SK-N-MC (cell line): Measurements from ENCODE around the gene GPC5.

Source experiments
- DNase-seq: peaks from one replicate; pipeline ENCODE4 v3.0.0-alpha.2; 2011; ENCODE audit warnings: low read depth, low spot score
- H3K27ac ChIP-seq: fragments of 200-600 bp; sonication (generic); 2 replicates; pipeline ENCODE4 v1.5.1; 2016; ENCODE audit warnings: mixed run types
- H3K36me3 ChIP-seq: fragments of 200-600 bp; sonication (generic); 2 replicates; pipeline ENCODE4 v1.6.1; 2017; ENCODE audit warnings: antibody characterized with exemption, low read length, mixed read lengths; ENCODE audit not compliant: insufficient read depth
- H3K4me3 ChIP-seq: fragments of 200-600 bp; sonication (generic); 2 replicates; pipeline ENCODE4 v1.5.1; 2016
- H3K9ac ChIP-seq: fragments of 200-600 bp; sonication (generic); 2 replicates; pipeline ENCODE4 v1.8.0; 2017; ENCODE audit warnings: mixed run types, mixed read lengths; ENCODE audit not compliant: insufficient read length
- H3K9me3 ChIP-seq: fragments of 200-600 bp; sonication (generic); 2 replicates; pipeline ENCODE4 v1.6.1; 2017; ENCODE audit warnings: low read depth, mild to moderate bottlenecking, antibody characterized with exemption, low read length, moderate library complexity, mixed read lengths
- EZH2 ChIP-seq: fragments of 200-600 bp; sonication (generic); IDR thresholded peaks from one replicate; pipeline ENCODE4 v1.6.1; 2017; ENCODE audit warnings: antibody characterized with exemption
- FOXP2 ChIP-seq: optimal IDR thresholded peaks from 2 replicates; pipeline ENCODE3; 2011; ENCODE audit warnings: mild to moderate bottlenecking, moderate library complexity; ENCODE audit not compliant: insufficient read depth; ENCODE audit errors: extremely low read length, control extremely low read depth
- POLR2AphosphoS5 ChIP-seq: IDR thresholded peaks from 2 replicates; pipeline ENCODE4 v1.6.1; 2012; ENCODE audit warnings: mild to moderate bottlenecking, low read depth, low read length, borderline replicate concordance

The GPC5 gene

DNA sequence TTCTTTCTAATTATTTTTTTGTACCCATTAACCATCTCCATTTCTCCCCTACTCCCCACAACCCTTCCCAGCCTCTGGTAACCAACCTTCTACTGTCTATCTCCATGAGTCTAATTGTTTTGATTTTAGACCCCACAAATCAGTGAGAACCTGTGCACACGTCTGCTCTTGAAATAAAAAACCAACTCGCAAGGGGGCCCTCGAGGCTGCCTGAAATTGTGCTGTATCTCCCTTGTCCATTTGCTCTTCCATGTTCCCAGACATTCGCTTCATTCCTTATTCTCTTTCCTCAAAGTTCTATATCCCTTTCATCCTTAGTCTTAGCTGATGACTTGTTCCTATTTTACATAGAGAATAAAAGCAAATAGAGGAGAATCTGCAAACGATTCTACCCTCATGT is 95.0 kb downstream of the GPC5 start:
- TF ChIP-seq EZH2 (no peak), FOXP2 (no peak)
- H3K9ac ChIP-seq: no peak overlapping the region

DNA sequence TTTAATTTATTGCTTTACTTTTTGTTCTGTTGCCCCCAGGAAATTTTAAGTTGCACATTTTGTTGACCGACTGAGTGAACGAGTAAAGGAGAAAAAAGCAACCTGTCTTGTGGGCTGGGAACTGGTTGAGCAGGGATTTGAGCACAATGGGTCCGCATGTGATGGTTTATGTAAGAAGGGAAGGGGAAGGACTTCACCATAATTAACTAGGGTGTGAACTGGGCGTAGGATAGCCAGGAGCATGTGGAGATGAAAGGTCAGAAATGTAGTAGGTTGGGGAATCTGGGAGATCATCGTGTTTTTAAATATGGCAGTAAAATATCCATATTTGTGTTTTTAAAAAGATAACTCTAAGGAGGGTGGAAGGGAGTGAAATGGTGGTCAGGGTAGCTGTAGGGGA is 99.9 kb downstream of the GPC5 start:
- H3K4me3 ChIP-seq: no peak overlapping the region
- no peaks in the 10 kb centered on the region for H3K36me3 ChIP-seq
- TF ChIP-seq POLR2AphosphoS5 (no peak), FOXP2 (no peak), EZH2 (no peak)
- H3K9me3 ChIP-seq: no peaks in the 10 kb centered on the region
- no peak overlapping the region for H3K27ac ChIP-seq
- no peak for DNase-seq
- H3K9ac ChIP-seq: no peak overlapping the region

More for the DNA sequence above, 95.0 kb downstream of the GPC5 start:
- no peak overlapping the region for H3K27ac ChIP-seq
- no peaks in the 10 kb centered on the region for H3K36me3 ChIP-seq
- no peak overlapping the region for H3K4me3 ChIP-seq
- H3K9me3 ChIP-seq: no peaks in the 10 kb centered on the region
- DNase-seq: no peak

GRCh38 chr13:91504216-91504615 is 105.8 kb downstream of the GPC5 start:
- Histone ChIP-seq H3K27ac (no peak overlapping the region), H3K36me3 (no peaks in the 10 kb centered on the region), H3K4me3 (no peak overlapping the region), H3K9me3 (no peaks in the 10 kb centered on the region), H3K9ac (no peak overlapping the region)
- TF ChIP-seq POLR2AphosphoS5 (no peak), EZH2 (no peak), FOXP2 (no peak)
- DNase-seq: no peak

DNA sequence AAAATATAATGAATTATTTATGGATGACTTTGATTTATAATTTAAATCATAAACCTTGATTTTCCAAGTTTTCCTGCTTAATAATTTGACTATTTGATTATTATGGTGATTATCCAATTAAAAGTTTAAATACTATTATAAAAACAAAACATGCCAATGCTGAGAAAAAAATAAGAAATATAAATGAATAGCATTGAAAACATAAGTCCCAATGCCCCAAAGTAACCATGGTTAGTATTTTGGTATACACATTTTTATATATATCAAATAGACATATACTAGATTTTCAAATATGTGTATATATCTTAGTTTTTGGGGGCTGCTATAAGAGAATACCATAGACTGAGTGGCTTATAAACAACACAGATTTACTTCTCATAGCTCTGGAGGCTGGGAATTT is 108.3 kb downstream of the GPC5 start:
- H3K27ac ChIP-seq: no peak overlapping the region
- no peak overlapping the region for H3K9ac ChIP-seq
- H3K36me3 ChIP-seq: no peaks in the 10 kb centered on the region
- TF ChIP-seq FOXP2 (no peak), POLR2AphosphoS5 (no peak), EZH2 (no peak)
- DNase-seq: no peak
- H3K9me3 ChIP-seq: no peaks in the 10 kb centered on the region
- no peak overlapping the region for H3K4me3 ChIP-seq

GRCh38 chr13:91510058-91510457 is 111.6 kb downstream of the GPC5 start:
- Histone ChIP-seq H3K36me3 (no peaks in the 10 kb centered on the region), H3K9ac (no peak overlapping the region), H3K4me3 (no peak overlapping the region), H3K27ac (no peak overlapping the region), H3K9me3 (no peaks in the 10 kb centered on the region)
- TF ChIP-seq EZH2: no peak
- TF ChIP-seq POLR2AphosphoS5: no peak
- no peak for TF ChIP-seq FOXP2
- DNase-seq: no peak

DNA sequence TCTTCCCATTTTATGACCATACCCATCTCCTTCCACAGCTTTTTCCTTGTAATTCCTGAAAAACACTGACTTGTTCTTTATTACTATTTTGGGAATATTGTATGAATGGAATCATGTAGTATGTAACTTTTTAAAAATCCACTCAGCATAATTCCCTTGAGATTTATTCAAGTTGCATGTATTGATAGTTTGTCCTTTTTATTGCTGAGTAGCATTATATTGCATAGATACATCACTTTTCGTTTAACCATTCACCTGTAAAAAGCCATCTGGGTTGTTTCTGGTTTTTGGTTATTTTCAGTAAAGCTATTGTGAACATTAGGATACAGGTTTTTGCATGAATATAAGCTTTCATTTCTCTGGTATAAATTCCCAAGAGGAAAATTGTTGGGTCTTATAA is 115.4 kb downstream of the GPC5 start:
- no peak overlapping the region for H3K27ac ChIP-seq
- H3K36me3 ChIP-seq: no peaks in the 10 kb centered on the region
- no peak for TF ChIP-seq EZH2
- no peak for TF ChIP-seq POLR2AphosphoS5
- no peak for TF ChIP-seq FOXP2
- DNase-seq: no peak
- H3K9ac ChIP-seq: no peak overlapping the region
- no peaks in the 10 kb centered on the region for H3K9me3 ChIP-seq
- H3K4me3 ChIP-seq: no peak overlapping the region

- no peak for DNase-seq
- Histone ChIP-seq H3K9ac (no peak overlapping the region), H3K4me3 (no peak overlapping the region), H3K27ac (no peak overlapping the region), H3K9me3 (no peaks in the 10 kb centered on the region), H3K36me3 (no peaks in the 10 kb centered on the region)
- TF ChIP-seq FOXP2: no peak
- TF ChIP-seq EZH2: no peak
- no peak for TF ChIP-seq POLR2AphosphoS5
Measured at GRCh38 chr13:91516799-91517198, 118.4 kb downstream of the GPC5 start.

- H3K4me3 ChIP-seq: no peak overlapping the region
- H3K9me3 ChIP-seq: no peaks in the 10 kb centered on the region
- H3K36me3 ChIP-seq: no peaks in the 10 kb centered on the region
- H3K27ac ChIP-seq: no peak overlapping the region
- no peak overlapping the region for H3K9ac ChIP-seq
- DNase-seq: no peak
- no peak for TF ChIP-seq EZH2
- TF ChIP-seq FOXP2: no peak
- no peak for TF ChIP-seq POLR2AphosphoS5
Measured at GRCh38 chr13:91520952-91521351, 122.5 kb downstream of the GPC5 start.

DNA sequence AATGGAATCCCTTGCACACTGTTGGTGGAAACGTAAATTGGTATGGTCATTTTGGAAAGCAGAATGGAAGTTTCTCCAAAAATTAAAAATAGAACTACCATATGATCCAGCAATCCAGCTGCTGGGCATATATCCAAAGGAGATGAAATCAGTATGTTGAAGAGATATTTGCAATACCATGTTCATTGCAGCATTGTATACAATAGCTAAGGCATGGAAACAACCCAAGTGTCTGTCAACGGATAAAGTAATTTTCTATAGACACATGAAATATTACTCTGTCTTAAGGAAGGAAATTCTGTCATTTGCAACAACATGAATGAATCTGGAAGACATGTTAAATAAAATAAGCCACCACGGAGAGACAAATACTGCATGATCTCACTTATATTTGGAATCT is 124.7 kb downstream of the GPC5 start:
- no peak overlapping the region for H3K27ac ChIP-seq
- no peaks in the 10 kb centered on the region for H3K36me3 ChIP-seq
- no peak for DNase-seq
- H3K9me3 ChIP-seq: no peaks in the 10 kb centered on the region
- H3K9ac ChIP-seq: no peak overlapping the region
- TF ChIP-seq EZH2 (no peak), POLR2AphosphoS5 (no peak), FOXP2 (no peak)
- H3K4me3 ChIP-seq: no peak overlapping the region
